GM06990 (cell line): ENCODE data around the gene CNTNAP2.

Experiments used
- DNase-seq: peaks from one replicate; pipeline ENCODE4 v3.0.0-alpha.2; 2011; ENCODE audit not compliant: insufficient read length; ENCODE audit errors: extremely low read depth
- H3K27me3 ChIP-seq: replicated peaks from 2 replicates; pipeline ENCODE4 v1.6.0; 2011; ENCODE audit warnings: low read length; ENCODE audit not compliant: control insufficient read depth, insufficient read depth
- H3K36me3 ChIP-seq: 2 replicates; pipeline ENCODE4 v1.5.1; 2011; ENCODE audit warnings: low read length; ENCODE audit not compliant: control insufficient read depth, insufficient read depth
- H3K4me3 ChIP-seq: replicated peaks from 2 replicates; pipeline ENCODE4 v1.5.1; 2011; ENCODE audit warnings: low read depth, mild to moderate bottlenecking, control low read depth, low read length
- TF ChIP-seq, protein P1 (sequence below): IDR thresholded peaks from 2 replicates; pipeline ENCODE4 v1.5.1; 2011; ENCODE audit warnings: low read length, control low read depth, mild to moderate bottlenecking, inconsistent platforms; ENCODE audit not compliant: insufficient read depth, poor library complexity, severe bottlenecking

Gene CNTNAP2

GRCh38 chr7:148303295-148304082 lies 2186.9 kb downstream of the CNTNAP2 start:
- Histone ChIP-seq H3K36me3 (no peaks in the 10 kb centered on the region), H3K27me3 (no peaks in the 10 kb centered on the region), H3K4me3 (no peak overlapping the region)
- DNase-seq = no peak
- TF ChIP-seq, protein P1, sequence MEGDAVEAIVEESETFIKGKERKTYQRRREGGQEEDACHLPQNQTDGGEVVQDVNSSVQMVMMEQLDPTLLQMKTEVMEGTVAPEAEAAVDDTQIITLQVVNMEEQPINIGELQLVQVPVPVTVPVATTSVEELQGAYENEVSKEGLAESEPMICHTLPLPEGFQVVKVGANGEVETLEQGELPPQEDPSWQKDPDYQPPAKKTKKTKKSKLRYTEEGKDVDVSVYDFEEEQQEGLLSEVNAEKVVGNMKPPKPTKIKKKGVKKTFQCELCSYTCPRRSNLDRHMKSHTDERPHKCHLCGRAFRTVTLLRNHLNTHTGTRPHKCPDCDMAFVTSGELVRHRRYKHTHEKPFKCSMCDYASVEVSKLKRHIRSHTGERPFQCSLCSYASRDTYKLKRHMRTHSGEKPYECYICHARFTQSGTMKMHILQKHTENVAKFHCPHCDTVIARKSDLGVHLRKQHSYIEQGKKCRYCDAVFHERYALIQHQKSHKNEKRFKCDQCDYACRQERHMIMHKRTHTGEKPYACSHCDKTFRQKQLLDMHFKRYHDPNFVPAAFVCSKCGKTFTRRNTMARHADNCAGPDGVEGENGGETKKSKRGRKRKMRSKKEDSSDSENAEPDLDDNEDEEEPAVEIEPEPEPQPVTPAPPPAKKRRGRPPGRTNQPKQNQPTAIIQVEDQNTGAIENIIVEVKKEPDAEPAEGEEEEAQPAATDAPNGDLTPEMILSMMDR = no peak

DNA sequence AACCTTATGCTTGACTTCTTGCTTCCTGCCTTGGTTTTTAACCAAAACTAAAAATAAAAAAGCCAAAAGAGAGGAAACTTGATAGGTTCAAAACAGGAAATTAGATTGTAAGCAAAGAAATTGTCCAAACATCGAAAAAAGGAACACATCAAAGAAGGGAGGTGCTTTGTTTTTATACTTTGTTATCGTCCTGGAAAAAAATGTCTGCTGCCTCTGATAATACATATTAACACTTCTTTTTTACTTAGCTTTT lies 2187.4 kb downstream of the CNTNAP2 start:
- TF ChIP-seq, protein P1 = no peak
- DNase-seq = no peak
- Histone ChIP-seq H3K36me3 (no peaks in the 10 kb centered on the region), H3K4me3 (no peak overlapping the region), H3K27me3 (no peaks in the 10 kb centered on the region)

DNA sequence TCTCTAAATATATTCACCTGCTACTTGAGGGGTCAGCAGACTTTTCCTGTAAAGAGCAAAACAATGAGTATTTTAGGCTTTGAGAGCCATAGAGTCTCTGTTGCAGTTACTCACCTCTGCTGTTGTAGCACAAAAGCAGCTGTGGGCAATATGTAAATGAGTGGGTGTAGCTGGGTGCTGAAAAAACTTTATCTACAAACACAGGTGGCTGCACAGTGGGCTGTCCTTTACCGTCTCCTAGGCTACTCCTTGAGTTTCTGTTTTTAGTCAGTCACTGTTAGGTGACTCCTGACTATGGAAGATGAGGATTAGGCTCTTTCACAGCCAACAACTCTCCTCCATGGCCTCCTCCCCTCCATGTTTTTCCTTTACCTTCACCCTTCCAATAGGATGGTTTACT lies 2187.9 kb downstream of the CNTNAP2 start:
- DNase-seq = peak; percentile 24
- no peak overlapping the region for H3K4me3 ChIP-seq
- TF ChIP-seq, protein P1 = no peak
- no peaks in the 10 kb centered on the region for H3K36me3 ChIP-seq
- no peaks in the 10 kb centered on the region for H3K27me3 ChIP-seq

GRCh38 chr7:148306759-148307158 lies 2190.2 kb downstream of the CNTNAP2 start:
- DNase-seq = peak; percentile 47
- TF ChIP-seq, protein P1 = no peak
- no peak overlapping the region for H3K4me3 ChIP-seq

GRCh38 chr7:148318102-148318811 lies 2201.7 kb downstream of the CNTNAP2 start:
- no peaks in the 10 kb centered on the region for H3K36me3 ChIP-seq
- H3K4me3 ChIP-seq = no peak overlapping the region
- DNase-seq = no peak
- TF ChIP-seq, protein P1 = no peak
- no peaks in the 10 kb centered on the region for H3K27me3 ChIP-seq

More at GRCh38 chr7:148306759-148307158, 2190.2 kb downstream of the CNTNAP2 start:
- no peaks in the 10 kb centered on the region for H3K27me3 ChIP-seq
- H3K36me3 ChIP-seq = no peaks in the 10 kb centered on the region
